SKM-1 treated with dmso at 0.1 percent for 144 hours (cell line): ENCODE data around the gene BCAS1.

Source experiments
- DNase-seq: peaks from one replicate; lab custom pipeline; 2025; ENCODE audit not compliant: unreplicated experiment; lab: John Stamatoyannopoulos, UW

Gene BCAS1

DNA sequence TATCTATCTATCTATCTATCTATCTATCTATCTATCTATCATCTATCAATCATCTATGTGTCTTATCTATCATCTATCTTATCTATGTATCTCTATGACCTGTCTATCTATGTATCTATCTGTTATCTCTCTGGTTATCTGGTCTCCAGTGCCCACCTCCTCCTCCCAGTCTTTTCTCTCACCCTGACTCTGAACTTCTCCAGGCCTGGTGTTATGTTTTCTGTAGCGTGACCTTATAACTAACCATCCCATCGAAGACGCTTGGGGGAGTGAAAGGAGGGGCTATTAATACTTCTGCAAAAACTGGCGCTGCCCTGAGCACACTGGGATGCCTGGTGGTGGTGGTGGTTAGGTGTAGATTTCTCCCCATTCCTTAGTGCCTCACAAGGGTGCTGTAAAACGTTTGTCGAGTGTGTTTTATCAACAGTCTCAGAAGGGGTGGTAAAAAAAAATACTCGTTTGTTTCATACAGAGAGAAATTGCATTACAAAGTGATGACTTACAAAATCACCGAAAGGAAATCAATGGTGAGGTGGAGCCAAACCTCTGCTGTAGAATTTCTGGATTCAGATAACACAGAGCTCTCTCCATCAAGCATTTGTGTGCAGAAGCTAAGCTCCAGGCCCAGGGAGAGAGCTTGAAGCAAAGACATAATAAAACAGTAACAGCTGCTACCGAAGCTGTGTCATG lies 156.2 kb downstream of the BCAS1 start:
- DNase-seq = no peak

- DNase-seq = no peak
These were observed 159.1 kb downstream of the BCAS1 start for GRCh38 chr20:53911301-53911700.

DNA sequence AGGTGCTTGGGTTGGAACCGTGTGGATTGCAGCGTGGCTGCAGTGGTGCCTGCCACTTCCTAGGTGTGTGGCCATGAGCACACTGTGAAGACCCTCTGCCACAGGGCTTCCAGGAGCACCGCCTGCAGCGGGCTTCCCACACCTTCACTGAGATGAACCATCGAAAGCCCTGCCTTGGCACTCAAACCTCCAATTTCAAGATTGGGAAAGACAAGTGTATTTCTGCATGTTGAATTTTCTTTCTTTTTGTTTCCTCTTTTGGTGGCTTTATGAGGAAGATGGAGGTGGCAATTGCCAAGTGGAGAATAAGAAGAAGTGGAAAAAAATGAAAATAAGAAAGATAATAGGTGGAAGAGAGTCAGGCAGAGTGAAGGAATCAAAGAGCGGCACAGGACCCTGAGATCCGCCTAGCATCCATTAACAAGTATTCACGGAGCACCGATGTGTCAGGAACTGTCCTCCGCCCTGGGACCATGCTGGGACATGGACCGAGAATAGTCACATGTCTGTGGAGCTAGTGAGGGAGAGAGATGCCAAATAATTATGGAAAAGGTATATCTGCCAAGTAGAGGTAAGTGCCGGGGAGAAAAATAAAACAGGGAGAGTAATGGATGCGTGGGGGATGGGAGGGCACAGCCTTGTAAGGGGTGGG lies 159.9 kb downstream of the BCAS1 start:
- DNase-seq = peak; percentile 69

GRCh38 chr20:53907968-53908751 lies 162.2 kb downstream of the BCAS1 start:
- DNase-seq = no peak

GRCh38 chr20:53905820-53906191 lies 164.6 kb downstream of the BCAS1 start:
- no peak for DNase-seq

DNA sequence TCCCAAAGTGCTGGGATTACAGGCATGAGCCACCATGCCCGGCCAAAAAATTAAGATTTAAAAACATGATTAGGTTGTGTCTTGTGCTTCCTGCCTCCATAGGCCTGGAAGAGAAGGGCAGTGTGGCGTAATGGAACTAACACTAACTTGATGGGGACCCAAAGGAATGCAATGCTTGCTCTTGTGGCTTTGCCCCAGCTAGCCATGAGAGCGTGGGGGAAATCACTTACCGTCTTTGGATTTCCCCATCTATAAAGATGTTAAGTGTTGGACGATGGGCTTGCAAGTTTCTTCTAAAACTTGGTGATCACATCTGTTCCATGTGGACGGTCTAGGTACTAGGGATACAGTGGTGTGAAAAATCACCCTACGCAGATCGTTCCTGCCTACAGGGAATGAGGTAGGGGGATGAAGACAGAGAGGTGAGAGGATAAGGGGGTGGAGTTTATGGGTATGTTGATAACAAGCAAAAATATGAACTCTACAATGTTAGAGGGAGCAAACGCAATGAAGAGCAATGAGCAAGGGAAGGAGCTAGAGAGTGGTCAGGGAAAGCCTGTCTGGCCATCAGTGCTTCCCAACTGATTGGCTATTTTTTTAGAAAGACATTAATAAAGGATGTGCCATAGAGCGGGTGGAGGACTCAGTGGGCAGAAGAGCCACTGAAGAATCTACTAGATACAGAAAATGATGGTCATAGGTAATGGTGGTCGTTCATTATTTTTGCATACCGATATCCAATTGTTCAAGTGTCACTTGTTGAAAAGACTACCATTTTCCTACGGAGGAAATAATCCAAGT lies 165.2 kb downstream of the BCAS1 start:
- DNase-seq = no peak

- no peak for DNase-seq
These were observed 166.1 kb downstream of the BCAS1 start for GRCh38 chr20:53904261-53904660.

DNA sequence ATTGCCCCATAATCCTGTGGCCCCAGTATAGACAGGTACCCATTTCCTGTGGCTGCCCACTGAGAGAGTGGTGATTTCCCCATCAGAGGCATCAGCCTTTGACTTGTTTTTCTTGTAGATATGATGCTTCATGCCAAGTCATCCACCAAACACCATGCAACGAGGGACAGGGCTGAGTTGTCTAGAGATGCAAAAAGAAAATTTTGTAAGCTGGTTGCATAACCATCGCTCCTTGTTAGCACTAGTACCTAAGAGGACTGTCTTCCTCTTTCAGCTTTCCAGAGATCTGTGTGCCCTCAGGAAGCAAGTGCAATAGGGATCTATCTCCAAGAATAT lies 166.8 kb downstream of the BCAS1 start:
- DNase-seq = peak; percentile 84

DNA sequence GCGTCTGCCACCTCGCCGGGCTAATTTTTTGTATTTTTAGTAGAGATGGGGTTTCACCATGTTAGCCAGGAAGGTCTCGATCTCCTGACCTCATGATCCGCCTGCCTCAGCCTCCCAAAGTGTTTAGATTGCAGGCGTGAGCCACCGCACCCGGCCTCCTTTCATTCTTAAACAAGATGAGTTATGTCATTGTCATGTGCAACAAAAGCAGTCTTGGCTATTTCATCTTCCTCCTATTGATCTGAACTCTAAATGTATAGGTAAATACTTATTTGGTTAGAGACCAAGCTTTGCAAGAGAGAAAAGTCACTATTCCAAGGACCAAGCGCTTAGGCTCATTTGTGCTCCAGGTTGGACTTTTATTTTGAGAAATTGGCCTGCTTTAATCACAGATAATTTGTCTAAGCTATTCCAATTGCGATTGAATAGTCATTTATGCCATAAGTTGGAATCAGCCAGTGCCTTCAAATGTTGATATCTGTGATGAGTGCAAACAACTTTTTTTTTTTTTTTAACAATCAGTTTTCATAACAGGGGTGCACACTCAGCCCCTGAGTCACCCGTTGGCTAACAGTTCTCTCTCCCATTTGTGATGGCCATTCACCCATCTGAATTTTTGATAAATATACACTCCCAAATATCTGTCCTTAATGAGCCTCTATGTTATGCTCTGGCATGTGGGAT lies 167.3 kb downstream of the BCAS1 start:
- DNase-seq = no peak

- no peak for DNase-seq
These were observed 168.8 kb downstream of the BCAS1 start for GRCh38 chr20:53901497-53902096.

- DNase-seq = no peak
These were observed 169.3 kb downstream of the BCAS1 start for GRCh38 chr20:53901064-53901463.

DNA sequence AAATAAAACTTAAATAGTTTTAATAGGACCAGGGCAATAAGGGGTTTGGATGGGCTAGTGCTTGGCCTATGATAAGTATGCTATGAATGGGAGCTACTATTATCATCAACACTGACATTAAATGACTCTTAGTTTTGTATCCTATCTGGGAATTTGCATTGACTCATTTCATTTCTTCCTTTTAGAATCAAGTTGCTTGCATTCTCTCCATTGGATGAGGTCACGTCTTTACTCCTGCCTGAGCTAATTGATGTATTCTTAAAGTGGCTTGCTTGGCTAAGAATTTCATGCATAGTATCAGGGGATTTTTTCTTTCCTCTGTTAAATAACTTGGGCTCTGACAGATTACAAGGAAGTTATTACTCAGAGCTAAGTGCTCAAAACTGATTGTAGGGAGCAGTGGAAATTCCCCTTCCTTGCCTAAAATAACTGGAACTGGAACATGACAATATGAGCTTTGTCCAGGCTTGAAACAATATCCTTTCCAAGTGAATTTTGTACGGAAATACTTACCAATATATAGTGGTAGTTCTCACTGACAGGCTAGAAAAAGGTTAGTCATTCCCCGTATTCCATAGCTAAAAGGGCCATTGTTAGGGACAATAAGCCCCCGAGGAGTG lies 169.9 kb downstream of the BCAS1 start:
- DNase-seq = no peak

- peak; percentile 63 for DNase-seq
These were observed 170.8 kb downstream of the BCAS1 start for GRCh38 chr20:53899351-53900167.

- DNase-seq = no peak
These were observed 171.8 kb downstream of the BCAS1 start for GRCh38 chr20:53898556-53898931.

- no peak for DNase-seq
These were observed 172.4 kb downstream of the BCAS1 start for GRCh38 chr20:53897884-53898555.

DNA sequence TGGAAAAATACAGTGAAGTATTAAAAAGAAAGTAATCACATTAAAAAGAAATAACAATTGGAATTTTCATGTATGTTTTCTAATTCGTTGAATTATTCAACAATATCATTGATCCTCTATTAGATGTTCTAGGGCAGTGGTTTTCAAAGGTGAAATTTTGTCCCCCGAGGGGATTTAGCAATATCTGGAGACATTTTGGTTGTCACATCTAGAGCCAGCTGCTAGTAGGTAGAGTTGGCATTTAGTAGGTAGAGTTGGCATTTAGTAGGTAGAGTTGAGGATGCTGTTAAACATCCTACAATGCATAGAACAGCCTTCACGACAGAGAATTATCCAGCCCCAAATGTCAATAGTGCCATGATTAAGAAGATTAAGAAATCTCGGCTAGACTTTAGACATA lies 173.7 kb downstream of the BCAS1 start:
- no peak for DNase-seq

DNA sequence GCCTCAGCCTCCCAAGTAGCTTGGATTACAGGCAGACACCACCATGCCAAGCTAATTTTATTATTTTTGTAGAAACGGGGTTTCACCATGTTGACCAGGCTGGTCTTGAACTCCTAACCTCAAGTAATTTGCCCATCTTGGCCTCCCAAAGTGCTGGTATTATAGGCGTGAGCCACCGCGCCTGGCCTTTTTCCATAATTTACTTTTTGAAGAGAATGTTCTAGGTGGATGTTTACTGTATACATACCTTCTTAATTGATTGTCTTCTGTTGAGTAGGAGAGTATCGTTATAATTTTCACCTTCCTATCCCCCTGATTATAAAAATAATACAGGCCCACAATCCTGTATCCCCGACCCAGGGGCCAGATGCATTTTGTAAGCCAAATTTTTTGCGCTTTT lies 174.4 kb downstream of the BCAS1 start:
- no peak for DNase-seq

- no peak for DNase-seq
These were observed 175.0 kb downstream of the BCAS1 start for GRCh38 chr20:53895385-53895755.
